RCC 7860 (cell line): ENCODE data around the gene FBXO2.

ENCODE experiments used
- DNase-seq: peaks from one replicate; pipeline ENCODE4 v3.0.0-alpha.2; 2015; ENCODE audit warnings: low spot score
- FAIRE-seq: peaks from 2 replicates; lab custom pipeline; 2012; peaks lifted over from hg19 to GRCh38; lab: Jason Lieb, UNC

FBXO2 gene

DNA sequence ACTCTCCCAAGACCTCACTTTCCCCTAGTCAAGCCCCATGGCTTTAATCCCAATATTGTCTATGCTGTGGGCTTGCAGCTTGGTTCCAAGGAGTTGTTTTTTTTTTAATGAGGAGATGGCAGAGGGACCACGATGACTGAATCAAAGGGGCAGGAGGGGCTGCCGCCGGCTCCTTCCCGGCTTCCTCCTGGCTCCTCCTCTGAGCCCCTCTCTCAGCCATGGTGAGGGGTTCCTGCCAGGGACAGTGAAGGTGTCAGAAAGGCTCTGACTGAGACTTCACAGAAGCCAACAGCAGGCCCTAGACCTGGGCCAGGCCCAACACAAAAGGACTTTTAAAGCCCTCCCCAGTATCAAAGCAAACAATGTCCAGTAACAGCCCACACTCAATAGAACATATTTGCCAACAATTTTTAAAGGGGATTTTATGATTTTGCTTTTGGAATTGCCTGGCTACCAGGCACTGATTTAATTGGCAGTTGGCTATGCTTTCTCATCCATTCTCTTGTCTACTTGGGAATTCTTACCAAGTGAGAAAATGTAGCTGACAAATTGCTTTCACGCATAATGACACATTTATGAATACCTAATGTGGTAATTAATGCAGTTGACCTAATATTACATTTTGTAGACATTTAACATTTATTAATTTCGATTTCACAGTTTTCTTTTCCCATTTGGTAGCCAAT is 54.2 kb downstream of the FBXO2 start:
- FAIRE-seq = no peak
- DNase-seq = no peak

DNA sequence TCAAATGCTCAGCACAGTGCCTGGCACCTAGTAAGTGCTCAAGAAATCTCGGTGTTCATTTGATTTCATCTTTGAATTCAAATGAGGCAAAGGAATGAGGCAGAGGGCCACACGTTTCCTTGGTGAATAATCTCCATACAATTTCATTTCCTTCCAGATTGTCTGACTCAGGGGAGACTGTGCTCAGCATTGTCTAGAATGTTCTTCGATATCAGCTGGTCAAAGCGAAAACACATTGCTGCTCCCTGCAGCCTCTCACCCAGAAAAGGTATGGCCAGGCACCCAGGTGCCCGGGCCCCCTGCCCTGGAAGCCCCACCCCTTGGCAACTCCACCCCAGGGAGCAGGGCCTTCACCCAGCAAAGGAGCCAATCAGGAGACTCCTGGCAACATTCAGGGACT is 55.8 kb downstream of the FBXO2 start:
- no peak for FAIRE-seq
- no peak for DNase-seq
